Measurements from ENCODE around the gene GTPBP1.

Gene GTPBP1

GRCh38 chr22:38706101-38706900 lies 557 bp downstream of the GTPBP1 start:
- H3K36me3 ChIP-seq (ENCODE audit: control insufficient read depth, insufficient read depth, low read length, severe bottlenecking) = peaks cover 9% of the 10 kb centered on the region
- H3K9ac ChIP-seq (ENCODE audit: low read length) = peak overlapping the region; percentile 91
- DNase-seq (ENCODE audit: low read depth) = peak; percentile 78
- H3K4me3 ChIP-seq (ENCODE audit: low read length) = peak overlapping the region; percentile 83
- H3K9me3 ChIP-seq (ENCODE audit: control insufficient read depth, low read length) = no peaks in the 10 kb centered on the region
- peaks cover 22% of the 10 kb centered on the region for H3K4me1 ChIP-seq (ENCODE audit: control insufficient read depth, insufficient read depth, low read length)
- H3K27me3 ChIP-seq (replicated peaks; ENCODE audit: control insufficient read depth, insufficient read depth, low read length) = no peaks in the 10 kb centered on the region

DNA sequence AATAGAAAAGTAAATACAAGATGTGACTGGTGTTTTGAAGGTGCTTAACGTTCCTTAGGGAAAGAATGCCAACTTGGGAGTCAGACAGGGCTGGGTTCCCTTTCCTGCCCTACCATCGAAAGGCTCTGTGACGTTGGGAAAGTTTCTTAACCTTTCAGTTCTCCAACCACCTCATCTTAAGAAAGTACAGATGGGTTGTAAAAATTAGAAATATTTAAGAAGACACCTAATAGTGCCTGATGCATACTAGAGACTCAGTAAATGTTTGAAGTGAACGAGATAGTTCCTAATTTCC lies 1.1 kb downstream of the GTPBP1 start:
- Histone ChIP-seq H3K9me3 (ENCODE audit: control insufficient read depth, low read length) (no peaks in the 10 kb centered on the region), H3K9ac (ENCODE audit: low read length) (peak overlapping the region; percentile 91), H3K4me1 (ENCODE audit: control insufficient read depth, insufficient read depth, low read length) (peaks cover 19% of the 10 kb centered on the region), H3K27me3 (replicated peaks; ENCODE audit: control insufficient read depth, insufficient read depth, low read length) (no peaks in the 10 kb centered on the region), H3K4me3 (ENCODE audit: low read length) (peak overlapping the region; percentile 83), H3K36me3 (ENCODE audit: control insufficient read depth, insufficient read depth, low read length, severe bottlenecking) (peaks cover 9% of the 10 kb centered on the region)
- peak; percentile 57 for DNase-seq (ENCODE audit: low read depth)

DNA sequence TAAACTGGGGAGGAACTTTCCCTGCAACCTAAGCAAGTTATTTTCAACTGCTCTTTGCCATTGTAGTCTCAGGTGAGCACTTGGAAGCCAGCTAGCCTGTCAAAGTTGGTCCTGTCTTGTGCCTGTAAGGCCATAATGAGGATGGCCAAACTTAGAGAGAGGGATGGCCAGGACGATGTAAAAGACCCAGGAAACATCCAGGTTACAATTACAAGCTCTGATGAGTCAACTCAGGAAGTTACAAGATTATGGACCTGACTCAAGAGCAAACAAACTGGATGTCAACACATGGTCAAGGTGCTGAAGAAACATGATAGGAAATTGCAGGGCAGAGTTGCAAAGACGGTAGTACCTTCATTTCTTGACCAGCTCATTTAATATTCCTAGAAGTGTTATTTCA lies 1.6 kb downstream of the GTPBP1 start:
- no peaks in the 10 kb centered on the region for H3K27me3 ChIP-seq (replicated peaks; ENCODE audit: control insufficient read depth, insufficient read depth, low read length)
- peaks cover 19% of the 10 kb centered on the region for H3K4me1 ChIP-seq (ENCODE audit: control insufficient read depth, insufficient read depth, low read length)
- H3K9ac ChIP-seq (ENCODE audit: low read length) = peak overlapping the region; percentile 91
- H3K4me3 ChIP-seq (ENCODE audit: low read length) = peak overlapping the region; percentile 83
- H3K36me3 ChIP-seq (ENCODE audit: control insufficient read depth, insufficient read depth, low read length, severe bottlenecking) = peaks cover 9% of the 10 kb centered on the region
- peak; percentile 51 for DNase-seq (ENCODE audit: low read depth)
- H3K9me3 ChIP-seq (ENCODE audit: control insufficient read depth, low read length) = no peaks in the 10 kb centered on the region

DNA sequence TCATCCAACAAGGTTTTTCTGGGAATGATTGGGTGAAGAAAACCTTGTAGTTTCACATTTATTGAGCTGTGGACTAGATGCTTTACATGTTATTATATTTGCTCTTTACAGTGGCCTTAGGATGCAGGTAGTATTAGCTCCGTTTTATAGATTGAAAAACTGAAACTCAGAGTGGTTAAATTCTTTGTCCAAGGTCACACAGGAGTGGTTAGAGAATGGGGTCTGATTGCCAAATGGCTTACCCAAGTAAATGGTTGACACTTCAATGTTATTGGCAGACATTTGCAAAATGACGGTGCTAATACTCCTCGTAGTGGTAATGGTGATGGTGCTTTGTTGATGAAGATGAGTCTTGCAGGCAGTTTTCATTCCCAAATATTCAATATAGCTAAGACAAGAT lies 2.2 kb downstream of the GTPBP1 start:
- Histone ChIP-seq H3K4me1 (ENCODE audit: control insufficient read depth, insufficient read depth, low read length) (peaks cover 19% of the 10 kb centered on the region), H3K27me3 (replicated peaks; ENCODE audit: control insufficient read depth, insufficient read depth, low read length) (no peaks in the 10 kb centered on the region), H3K9me3 (ENCODE audit: control insufficient read depth, low read length) (no peaks in the 10 kb centered on the region), H3K36me3 (ENCODE audit: control insufficient read depth, insufficient read depth, low read length, severe bottlenecking) (peaks cover 9% of the 10 kb centered on the region), H3K9ac (ENCODE audit: low read length) (no peak overlapping the region), H3K4me3 (ENCODE audit: low read length) (no peak overlapping the region)
- no peak for DNase-seq (ENCODE audit: low read depth)

DNA sequence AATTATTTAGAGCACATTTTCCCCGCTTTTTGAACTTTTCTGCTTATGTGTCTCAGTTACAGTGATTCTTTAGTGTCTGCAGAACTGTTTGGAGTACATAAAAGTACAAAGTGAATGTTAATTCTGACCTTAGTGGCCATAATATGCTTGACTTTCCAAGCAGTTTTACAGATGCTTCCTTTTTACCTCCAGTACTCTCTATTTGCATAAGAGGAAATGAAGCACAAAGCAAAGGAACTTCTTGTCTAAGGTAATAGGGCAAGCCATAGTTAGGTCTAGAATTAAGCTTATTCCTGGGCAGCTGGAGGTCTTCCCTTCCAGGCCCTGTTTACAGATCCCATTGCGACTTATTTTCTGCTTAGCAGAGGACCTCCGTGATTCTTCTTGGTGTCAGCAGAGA lies 3.6 kb downstream of the GTPBP1 start:
- no peak overlapping the region for H3K4me3 ChIP-seq (ENCODE audit: low read length)
- H3K36me3 ChIP-seq (ENCODE audit: control insufficient read depth, insufficient read depth, low read length, severe bottlenecking) = peaks cover 9% of the 10 kb centered on the region
- H3K27me3 ChIP-seq (replicated peaks; ENCODE audit: control insufficient read depth, insufficient read depth, low read length) = no peaks in the 10 kb centered on the region
- no peak for DNase-seq (ENCODE audit: low read depth)
- H3K4me1 ChIP-seq (ENCODE audit: control insufficient read depth, insufficient read depth, low read length) = peaks cover 19% of the 10 kb centered on the region
- no peaks in the 10 kb centered on the region for H3K9me3 ChIP-seq (ENCODE audit: control insufficient read depth, low read length)
- H3K9ac ChIP-seq (ENCODE audit: low read length) = no peak overlapping the region

GRCh38 chr22:38710351-38710750 lies 4.6 kb downstream of the GTPBP1 start:
- no peak overlapping the region for H3K4me3 ChIP-seq (ENCODE audit: low read length)
- peaks cover 12% of the 10 kb centered on the region for H3K4me1 ChIP-seq (ENCODE audit: control insufficient read depth, insufficient read depth, low read length)
- H3K9ac ChIP-seq (ENCODE audit: low read length) = no peak overlapping the region
- no peaks in the 10 kb centered on the region for H3K27me3 ChIP-seq (replicated peaks; ENCODE audit: control insufficient read depth, insufficient read depth, low read length)
- no peaks in the 10 kb centered on the region for H3K9me3 ChIP-seq (ENCODE audit: control insufficient read depth, low read length)
- peaks cover 9% of the 10 kb centered on the region for H3K36me3 ChIP-seq (ENCODE audit: control insufficient read depth, insufficient read depth, low read length, severe bottlenecking)
- no peak for DNase-seq (ENCODE audit: low read depth)

- H3K9ac ChIP-seq (ENCODE audit: low read length) = no peak overlapping the region
- no peak for DNase-seq (ENCODE audit: low read depth)
- no peak overlapping the region for H3K4me3 ChIP-seq (ENCODE audit: low read length)
- no peaks in the 10 kb centered on the region for H3K27me3 ChIP-seq (replicated peaks; ENCODE audit: control insufficient read depth, insufficient read depth, low read length)
- H3K36me3 ChIP-seq (ENCODE audit: control insufficient read depth, insufficient read depth, low read length, severe bottlenecking) = peaks cover 12% of the 10 kb centered on the region
- no peaks in the 10 kb centered on the region for H3K9me3 ChIP-seq (ENCODE audit: control insufficient read depth, low read length)
- H3K4me1 ChIP-seq (ENCODE audit: control insufficient read depth, insufficient read depth, low read length) = peaks cover 12% of the 10 kb centered on the region
Observed at GRCh38 chr22:38710866-38711265, 5.1 kb downstream of the GTPBP1 start.

GRCh38 chr22:38712486-38713207 lies 6.9 kb downstream of the GTPBP1 start:
- DNase-seq (ENCODE audit: low read depth) = no peak
- no peak overlapping the region for H3K9ac ChIP-seq (ENCODE audit: low read length)
- H3K4me1 ChIP-seq (ENCODE audit: control insufficient read depth, insufficient read depth, low read length) = peaks cover 3% of the 10 kb centered on the region
- no peak overlapping the region for H3K4me3 ChIP-seq (ENCODE audit: low read length)
- peaks cover 27% of the 10 kb centered on the region for H3K36me3 ChIP-seq (ENCODE audit: control insufficient read depth, insufficient read depth, low read length, severe bottlenecking)
- no peaks in the 10 kb centered on the region for H3K27me3 ChIP-seq (replicated peaks; ENCODE audit: control insufficient read depth, insufficient read depth, low read length)
- no peaks in the 10 kb centered on the region for H3K9me3 ChIP-seq (ENCODE audit: control insufficient read depth, low read length)

GRCh38 chr22:38713921-38714320 lies 8.2 kb downstream of the GTPBP1 start:
- peaks cover 27% of the 10 kb centered on the region for H3K36me3 ChIP-seq (ENCODE audit: control insufficient read depth, insufficient read depth, low read length, severe bottlenecking)
- no peak overlapping the region for H3K4me3 ChIP-seq (ENCODE audit: low read length)
- no peak overlapping the region for H3K9ac ChIP-seq (ENCODE audit: low read length)
- no peaks in the 10 kb centered on the region for H3K27me3 ChIP-seq (replicated peaks; ENCODE audit: control insufficient read depth, insufficient read depth, low read length)
- no peaks in the 10 kb centered on the region for H3K9me3 ChIP-seq (ENCODE audit: control insufficient read depth, low read length)
- peaks cover 11% of the 10 kb centered on the region for H3K4me1 ChIP-seq (ENCODE audit: control insufficient read depth, insufficient read depth, low read length)
- DNase-seq (ENCODE audit: low read depth) = no peak

DNA sequence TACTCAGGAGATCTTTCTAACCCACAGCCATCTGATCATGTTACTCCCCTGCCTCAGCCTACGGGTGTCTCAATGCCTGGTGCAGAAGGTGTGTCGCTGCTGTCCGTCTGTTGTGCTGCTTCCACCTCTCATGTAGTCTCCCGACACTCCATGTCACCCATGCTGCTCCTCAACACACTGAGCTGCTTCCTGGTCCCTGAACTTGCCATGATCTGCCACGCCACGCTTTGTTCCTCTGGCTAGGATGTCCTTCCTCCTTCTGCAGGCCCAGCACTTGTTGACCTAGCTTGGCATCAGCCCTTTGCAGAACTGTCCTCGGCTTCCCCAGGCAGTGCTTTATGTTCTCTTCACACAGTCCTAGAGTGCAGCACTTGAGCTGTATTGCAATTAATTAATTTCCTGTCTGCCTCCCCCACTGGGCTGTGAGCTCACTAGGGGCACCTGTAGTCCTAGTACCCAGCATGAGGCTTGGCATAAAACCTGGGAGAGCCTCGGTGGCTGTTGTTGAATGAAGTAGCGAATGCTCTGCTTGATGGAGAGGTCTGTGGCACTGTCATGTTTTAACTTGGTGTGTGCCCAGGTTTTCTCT lies 9.5 kb downstream of the GTPBP1 start:
- peaks cover 11% of the 10 kb centered on the region for H3K4me1 ChIP-seq (ENCODE audit: control insufficient read depth, insufficient read depth, low read length)
- no peaks in the 10 kb centered on the region for H3K27me3 ChIP-seq (replicated peaks; ENCODE audit: control insufficient read depth, insufficient read depth, low read length)
- H3K9ac ChIP-seq (ENCODE audit: low read length) = no peak overlapping the region
- H3K36me3 ChIP-seq (ENCODE audit: control insufficient read depth, insufficient read depth, low read length, severe bottlenecking) = peaks cover 19% of the 10 kb centered on the region
- no peak overlapping the region for H3K4me3 ChIP-seq (ENCODE audit: low read length)
- DNase-seq (ENCODE audit: low read depth) = no peak
- H3K9me3 ChIP-seq (ENCODE audit: control insufficient read depth, low read length) = no peaks in the 10 kb centered on the region

GRCh38 chr22:38715852-38716251 lies 10.1 kb downstream of the GTPBP1 start:
- no peak for DNase-seq (ENCODE audit: low read depth)
- Histone ChIP-seq H3K27me3 (replicated peaks; ENCODE audit: control insufficient read depth, insufficient read depth, low read length) (no peaks in the 10 kb centered on the region), H3K4me1 (ENCODE audit: control insufficient read depth, insufficient read depth, low read length) (peaks cover 11% of the 10 kb centered on the region), H3K9me3 (ENCODE audit: control insufficient read depth, low read length) (no peaks in the 10 kb centered on the region), H3K9ac (ENCODE audit: low read length) (no peak overlapping the region), H3K4me3 (ENCODE audit: low read length) (no peak overlapping the region), H3K36me3 (ENCODE audit: control insufficient read depth, insufficient read depth, low read length, severe bottlenecking) (peaks cover 18% of the 10 kb centered on the region)

Data from adipocyte (in vitro differentiated cells).